Cerebellar nuclear complex (tissue), 1 donor: ENCODE results near the gene SIGMAR1.
A peak's percentile ranks its signal among the peaks of the same experiment; 100 is the strongest.

Experiments used
- DNase-seq, 2 experiments: peaks; one replicate each; lab custom pipeline; 2025; lab: John Stamatoyannopoulos, UW

The SIGMAR1 gene

GRCh38 chr9:34630402-34631154, 7.0 kb downstream of the SIGMAR1 start:
- DNase-seq: no peak

GRCh38 chr9:34629491-34629808, 8.1 kb downstream of the SIGMAR1 start:
- DNase-seq: no peak

- DNase-seq: no peak
Measured at GRCh38 chr9:34628656-34629490, 8.7 kb downstream of the SIGMAR1 start, which contains the start of gene ARID3C. TSS of gene ARID3C (minus strand) at chr9:34629066. CDS start at chr9:34628014, 1,052 bp downstream.

GRCh38 chr9:34627716-34628655, 9.6 kb downstream of the SIGMAR1 start:
- no peak for DNase-seq

- no peak for DNase-seq
Measured at GRCh38 chr9:34625186-34625486, 12.5 kb downstream of the SIGMAR1 start.

- no peak for DNase-seq
Measured at GRCh38 chr9:34624475-34625185, 13.0 kb downstream of the SIGMAR1 start.

GRCh38 chr9:34623374-34624235, 14.0 kb downstream of the SIGMAR1 start:
- no peak for DNase-seq

- DNase-seq: peak; percentile 88 to 95
Measured at GRCh38 chr9:34620061-34620994, 17.3 kb downstream of the SIGMAR1 start, which contains the start of gene DCTN3. TSS of gene DCTN3 (minus strand) at chr9:34620495. CDS start at chr9:34620464, 31 bp downstream.

- DNase-seq: no peak
Measured at GRCh38 chr9:34615132-34615531, 22.5 kb downstream of the SIGMAR1 start.

- DNase-seq: peak in 1 of 2 experiments; percentile 55
Measured at GRCh38 chr9:34612788-34613390, 24.7 kb downstream of the SIGMAR1 start.

GRCh38 chr9:34611811-34612787, 25.5 kb downstream of the SIGMAR1 start, which contains the start of gene RPP25L:
TSS of gene RPP25L (minus strand) at chr9:34612097. CDS start at chr9:34611296, 801 bp downstream.
- peak in 1 of 2 experiments; percentile 20 for DNase-seq

- no peak for DNase-seq
Measured at GRCh38 chr9:34611251-34611810, 26.3 kb downstream of the SIGMAR1 start.

- DNase-seq: no peak
Measured at GRCh38 chr9:34610434-34611206, 27.0 kb downstream of the SIGMAR1 start.

- no peak for DNase-seq
Measured at GRCh38 chr9:34607331-34607730, 30.3 kb downstream of the SIGMAR1 start.

GRCh38 chr9:34606905-34607304, 30.7 kb downstream of the SIGMAR1 start:
- DNase-seq: no peak

- DNase-seq: no peak
Measured at GRCh38 chr9:34606190-34606589, 31.4 kb downstream of the SIGMAR1 start.
